ENCODE results near the gene DGKB.

DNA sequence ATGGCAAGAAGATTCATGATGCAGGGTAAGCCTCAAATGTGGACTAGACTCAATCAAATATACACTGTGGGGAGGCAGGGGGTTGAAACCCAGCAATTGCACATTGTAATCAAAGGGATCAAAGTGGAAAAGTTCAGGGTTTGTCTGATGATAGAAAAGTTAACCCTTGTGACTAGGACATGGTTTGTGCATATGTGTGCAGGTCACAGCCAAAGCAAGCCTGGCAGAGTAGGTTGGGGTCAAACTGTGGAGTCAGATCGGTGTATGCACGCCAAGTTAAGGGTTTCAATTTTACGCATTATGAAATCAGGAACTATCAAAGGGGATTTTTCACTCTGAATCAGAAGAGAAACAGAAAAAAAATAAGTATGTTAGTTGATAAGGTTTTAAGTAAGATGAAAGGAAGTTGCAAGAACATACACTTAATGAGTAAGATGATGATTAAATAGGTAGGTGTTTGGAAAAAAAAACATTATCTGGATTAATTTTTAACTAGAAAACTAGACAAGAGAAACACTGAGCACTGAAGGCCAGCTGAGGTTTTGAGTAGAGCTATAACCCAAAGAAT is 188.3 kb downstream of the DGKB start:
- TF ChIP-seq, protein P1, sequence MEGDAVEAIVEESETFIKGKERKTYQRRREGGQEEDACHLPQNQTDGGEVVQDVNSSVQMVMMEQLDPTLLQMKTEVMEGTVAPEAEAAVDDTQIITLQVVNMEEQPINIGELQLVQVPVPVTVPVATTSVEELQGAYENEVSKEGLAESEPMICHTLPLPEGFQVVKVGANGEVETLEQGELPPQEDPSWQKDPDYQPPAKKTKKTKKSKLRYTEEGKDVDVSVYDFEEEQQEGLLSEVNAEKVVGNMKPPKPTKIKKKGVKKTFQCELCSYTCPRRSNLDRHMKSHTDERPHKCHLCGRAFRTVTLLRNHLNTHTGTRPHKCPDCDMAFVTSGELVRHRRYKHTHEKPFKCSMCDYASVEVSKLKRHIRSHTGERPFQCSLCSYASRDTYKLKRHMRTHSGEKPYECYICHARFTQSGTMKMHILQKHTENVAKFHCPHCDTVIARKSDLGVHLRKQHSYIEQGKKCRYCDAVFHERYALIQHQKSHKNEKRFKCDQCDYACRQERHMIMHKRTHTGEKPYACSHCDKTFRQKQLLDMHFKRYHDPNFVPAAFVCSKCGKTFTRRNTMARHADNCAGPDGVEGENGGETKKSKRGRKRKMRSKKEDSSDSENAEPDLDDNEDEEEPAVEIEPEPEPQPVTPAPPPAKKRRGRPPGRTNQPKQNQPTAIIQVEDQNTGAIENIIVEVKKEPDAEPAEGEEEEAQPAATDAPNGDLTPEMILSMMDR (IDR thresholded peaks at IDR 0.05): no peak
- TF ChIP-seq EP300 (IDR thresholded peaks at IDR 0.05; ENCODE audit: low read depth) (no peak), POLR2AphosphoS5 (IDR thresholded peaks at IDR 0.05) (no peak)
